ENCODE data around the gene TAF6.

Gene TAF6

DNA sequence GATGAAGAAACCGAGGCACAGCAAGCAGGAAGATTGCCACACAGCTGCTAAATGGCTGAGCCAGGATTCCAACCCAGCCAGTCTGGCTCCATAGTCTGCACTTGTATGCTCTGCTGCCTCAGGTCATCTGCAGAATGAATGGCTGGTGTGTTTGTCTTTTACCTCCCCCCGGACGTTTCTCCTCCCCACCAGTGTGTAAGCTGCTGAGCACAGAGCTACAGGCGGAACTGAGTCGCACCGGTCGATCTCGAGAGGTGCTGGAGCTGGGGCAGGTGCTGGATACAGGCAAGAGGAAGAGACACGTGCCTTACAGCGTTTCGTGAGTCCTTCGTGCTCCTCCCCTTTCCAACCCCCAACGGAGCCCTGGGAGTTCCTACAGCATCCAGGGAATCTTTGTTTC lies 2.9 kb upstream of the TAF6 start:
- no peak for TF ChIP-seq ZNF274 (IDR thresholded peaks at IDR 0.05; ENCODE audit: low read depth, low read length)
- no peak overlapping the region for H3K4me3 ChIP-seq (ENCODE audit: low read length)

GRCh38 chr7:100120733-100121036 lies 1.5 kb upstream of the TAF6 start:
- TF ChIP-seq ZNF274 (IDR thresholded peaks at IDR 0.05; ENCODE audit: low read depth, low read length): no peak
- H3K4me3 ChIP-seq (ENCODE audit: low read length): peak overlapping the region; percentile 68; the same call in 1 of the 2 replicates

DNA sequence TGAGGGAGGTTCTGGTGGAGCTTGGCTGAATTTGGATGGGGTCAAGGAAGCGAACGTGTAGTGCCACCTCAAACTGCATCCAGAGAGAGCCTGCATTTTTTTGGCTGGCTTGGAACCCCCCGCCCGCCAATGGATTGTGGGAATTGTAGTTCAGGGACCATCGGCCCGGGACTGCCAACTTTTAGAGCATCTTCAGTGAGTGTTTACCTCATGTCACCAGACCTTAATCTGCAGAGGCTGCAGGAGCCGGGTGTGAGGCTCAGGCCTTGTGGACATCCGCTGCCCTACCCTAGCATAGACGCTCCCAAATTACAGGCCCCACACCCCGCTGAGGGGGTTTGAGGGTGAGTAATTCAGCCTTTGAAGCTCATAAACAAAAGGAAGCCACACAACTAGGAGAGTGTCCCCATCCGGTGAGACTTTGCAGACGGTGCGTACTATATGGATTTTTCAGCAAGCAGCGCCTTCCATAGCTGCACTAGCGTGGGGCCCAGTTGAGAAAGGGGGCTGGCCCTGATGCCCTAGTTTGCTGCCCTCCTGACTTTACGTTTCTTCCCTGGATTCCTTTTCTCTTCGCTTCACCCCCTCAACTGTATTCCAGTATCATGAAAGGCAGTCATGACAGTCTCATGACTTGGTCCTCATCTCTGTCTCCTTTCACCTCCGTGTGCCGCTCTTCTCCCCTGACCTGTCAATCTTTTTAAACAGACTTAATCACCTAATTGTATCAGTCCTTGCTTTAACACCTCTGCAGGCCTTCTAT lies 993 bp upstream of the TAF6 start:
- TF ChIP-seq ZNF274 (IDR thresholded peaks at IDR 0.05; ENCODE audit: low read depth, low read length): no peak
- H3K4me3 ChIP-seq (ENCODE audit: low read length): peak overlapping the region; percentile 68

- TF ChIP-seq ZNF274 (IDR thresholded peaks at IDR 0.05; ENCODE audit: low read depth, low read length): no peak
These were observed 628 bp downstream of the TAF6 start for GRCh38 chr7:100118388-100119071.

GRCh38 chr7:100115026-100115425 lies 4.1 kb downstream of the TAF6 start:
- H3K4me3 ChIP-seq (ENCODE audit: low read length): no peak overlapping the region

More at GRCh38 chr7:100118388-100119071, 628 bp downstream of the TAF6 start:
- H3K4me3 ChIP-seq (ENCODE audit: low read length): peak overlapping the region; percentile 68

GRCh38 chr7:100111914-100112313 lies 7.2 kb downstream of the TAF6 start:
- no peak overlapping the region for H3K4me3 ChIP-seq (ENCODE audit: low read length)
- TF ChIP-seq ZNF274 (IDR thresholded peaks at IDR 0.05; ENCODE audit: low read depth, low read length): no peak

More at GRCh38 chr7:100115026-100115425, 4.1 kb downstream of the TAF6 start:
- TF ChIP-seq ZNF274 (IDR thresholded peaks at IDR 0.05; ENCODE audit: low read depth, low read length): no peak

- no peak for TF ChIP-seq ZNF274 (IDR thresholded peaks at IDR 0.05; ENCODE audit: low read depth, low read length)
- H3K4me3 ChIP-seq (ENCODE audit: low read length): no peak overlapping the region
These were observed 8.0 kb downstream of the TAF6 start for GRCh38 chr7:100111156-100111555.

DNA sequence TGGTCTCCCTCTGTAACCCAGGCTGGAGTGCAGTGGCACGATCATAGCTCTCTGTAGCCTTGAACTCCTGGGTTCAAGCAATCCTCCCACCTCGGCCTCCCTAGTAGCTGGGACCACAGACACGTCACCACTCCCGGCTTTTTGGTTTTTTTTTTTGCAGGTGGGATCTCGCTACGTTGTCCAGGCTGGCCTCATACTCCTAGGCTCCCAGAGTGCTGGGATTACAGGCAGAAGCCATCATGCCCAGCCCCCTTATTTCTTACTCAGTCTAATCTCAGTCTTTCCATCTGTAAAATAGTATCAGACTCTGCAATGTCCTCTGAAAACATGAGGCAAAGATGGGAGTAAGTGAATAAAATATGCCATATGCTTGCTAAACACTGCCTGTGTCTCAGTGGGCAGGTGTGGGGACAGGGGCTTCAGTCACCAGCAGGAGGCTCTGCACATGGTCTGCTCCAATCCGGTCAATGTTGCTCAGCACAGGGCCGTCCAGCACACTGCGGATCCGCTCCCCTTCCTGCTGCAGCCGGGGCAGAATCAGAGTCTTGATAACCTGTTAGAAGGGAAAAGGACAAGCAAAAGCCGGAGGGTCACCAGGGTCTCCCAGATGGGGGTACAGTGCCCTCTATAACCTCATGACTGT lies 9.5 kb downstream of the TAF6 start:
- TF ChIP-seq ZNF274 (IDR thresholded peaks at IDR 0.05; ENCODE audit: low read depth, low read length): no peak
- H3K4me3 ChIP-seq (ENCODE audit: low read length): no peak overlapping the region

GRCh38 chr7:100107890-100108289 lies 11.3 kb downstream of the TAF6 start:
- H3K4me3 ChIP-seq (ENCODE audit: low read length): no peak overlapping the region
- no peak for TF ChIP-seq ZNF274 (IDR thresholded peaks at IDR 0.05; ENCODE audit: low read depth, low read length)

DNA sequence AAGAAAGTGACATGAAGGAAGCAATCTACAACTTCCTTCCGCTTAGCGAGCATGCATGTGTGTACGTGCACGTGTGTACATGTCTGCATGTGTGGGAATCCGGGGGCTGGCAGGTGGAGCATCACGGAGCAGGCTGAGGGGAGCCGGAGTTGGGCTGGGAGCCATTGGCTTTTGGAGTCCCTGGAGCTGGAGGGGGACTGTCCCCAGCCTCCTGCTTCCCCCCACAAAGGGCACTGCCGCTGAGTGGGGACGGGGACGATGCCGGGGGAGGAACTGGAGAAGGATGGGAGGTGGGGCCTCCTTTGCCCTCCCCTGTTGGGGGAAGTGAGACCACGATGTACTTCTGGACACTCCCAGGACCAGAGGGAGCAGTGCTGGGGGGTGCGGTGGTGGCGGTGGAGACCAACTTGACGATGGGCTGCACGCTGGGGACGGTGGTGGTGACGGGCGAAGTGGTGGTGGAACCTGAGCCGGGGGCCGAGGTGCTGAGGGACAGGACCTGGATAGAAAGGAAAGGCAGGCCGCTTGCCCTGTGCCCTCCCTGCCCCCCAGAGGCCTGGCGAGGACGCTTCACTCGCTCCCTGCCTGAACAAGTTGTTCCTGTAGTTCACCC lies 11.9 kb downstream of the TAF6 start:
- no peak overlapping the region for H3K4me3 ChIP-seq (ENCODE audit: low read length)
- no peak for TF ChIP-seq ZNF274 (IDR thresholded peaks at IDR 0.05; ENCODE audit: low read depth, low read length)

GRCh38 chr7:100106633-100107032 lies 12.5 kb downstream of the TAF6 start:
- H3K4me3 ChIP-seq (ENCODE audit: low read length): no peak overlapping the region
- TF ChIP-seq ZNF274 (IDR thresholded peaks at IDR 0.05; ENCODE audit: low read depth, low read length): no peak

GRCh38 chr7:100105534-100105933 lies 13.6 kb downstream of the TAF6 start:
- no peak for TF ChIP-seq ZNF274 (IDR thresholded peaks at IDR 0.05; ENCODE audit: low read depth, low read length)
- H3K4me3 ChIP-seq (ENCODE audit: low read length): no peak overlapping the region

DNA sequence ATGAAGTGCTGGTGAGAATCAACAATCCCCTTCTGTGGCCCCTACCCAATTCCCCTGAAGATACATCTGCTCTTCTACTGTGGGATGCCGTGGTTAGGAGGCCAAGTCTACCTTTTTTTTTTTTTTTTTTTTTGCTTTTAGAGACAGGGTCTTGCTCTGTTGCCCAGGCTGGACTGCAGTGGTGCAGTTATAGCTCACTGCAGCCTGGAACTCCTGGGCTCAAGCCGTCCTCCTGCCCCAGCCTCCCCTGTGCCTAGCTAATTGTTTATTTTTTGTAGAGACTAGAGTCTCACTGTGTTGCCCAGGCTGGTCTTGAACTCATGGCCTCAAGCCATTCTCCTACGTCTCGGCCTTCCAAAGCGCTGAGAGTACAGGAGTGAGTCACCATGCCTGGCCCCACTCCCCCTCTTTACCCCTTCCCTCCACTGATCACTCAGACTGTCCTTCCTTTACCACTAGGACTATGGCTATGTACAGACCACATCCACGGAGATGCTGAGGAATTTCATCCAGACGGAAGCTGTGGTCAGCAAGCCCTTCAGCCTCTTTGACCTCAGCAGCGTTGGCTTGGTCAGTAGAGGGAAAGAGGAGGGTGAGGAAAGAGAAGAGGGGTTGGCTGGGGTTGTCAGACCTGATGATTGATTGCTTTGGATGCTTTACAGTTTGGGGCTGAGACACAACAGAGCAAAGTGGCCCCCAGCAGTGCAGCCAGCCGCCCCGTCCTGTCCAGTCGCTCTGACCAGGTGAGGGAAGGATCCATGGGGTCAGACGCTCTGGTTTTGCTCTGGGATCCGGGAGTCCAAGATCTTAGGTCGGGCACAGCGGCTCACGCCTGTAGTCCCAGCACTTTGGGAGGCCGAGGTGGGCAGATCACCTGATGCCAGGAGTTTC lies 16.0 kb downstream of the TAF6 start:
- TF ChIP-seq ZNF274 (IDR thresholded peaks at IDR 0.05; ENCODE audit: low read depth, low read length): no peak
- H3K4me3 ChIP-seq (ENCODE audit: low read length): no peak overlapping the region
